Hematopoietic multipotent progenitor cell treated with erythropoietin and hydrocortisone succinate and interleukin-3 and kit ligand, for 17 days (in vitro differentiated cells): ENCODE measurements around the gene KCNF1.
"Not testable (repeated sequence)": the region's sequence is repeated elsewhere in the genome, so short reads cannot be mapped to it uniquely, and the experiment has no call there.

Experiments
- DNase-seq: peaks from one replicate; pipeline ENCODE4 v3.0.0-alpha.2; 2015; ENCODE audit warnings: low spot score

The KCNF1 gene

DNA sequence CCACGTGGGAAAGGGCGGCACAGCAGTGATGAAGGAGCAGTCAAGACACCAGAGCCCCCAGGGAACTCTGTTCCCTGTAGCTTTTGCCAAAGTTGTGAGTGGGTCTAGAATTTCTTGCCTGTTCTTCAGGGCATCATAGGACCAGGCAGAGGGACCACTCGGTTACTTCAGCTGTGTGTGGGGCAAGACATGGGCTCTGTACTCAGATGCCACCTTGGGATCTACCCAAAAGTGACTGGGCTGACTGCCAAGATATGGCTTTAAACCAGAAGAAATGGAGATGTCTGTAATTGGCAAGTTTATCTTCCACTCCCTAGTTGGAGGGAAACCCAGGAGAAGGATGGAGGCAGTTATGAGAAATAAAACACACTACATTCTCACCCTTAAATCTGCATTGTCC lies 29.6 kb downstream of the KCNF1 start:
- no peak for DNase-seq

DNA sequence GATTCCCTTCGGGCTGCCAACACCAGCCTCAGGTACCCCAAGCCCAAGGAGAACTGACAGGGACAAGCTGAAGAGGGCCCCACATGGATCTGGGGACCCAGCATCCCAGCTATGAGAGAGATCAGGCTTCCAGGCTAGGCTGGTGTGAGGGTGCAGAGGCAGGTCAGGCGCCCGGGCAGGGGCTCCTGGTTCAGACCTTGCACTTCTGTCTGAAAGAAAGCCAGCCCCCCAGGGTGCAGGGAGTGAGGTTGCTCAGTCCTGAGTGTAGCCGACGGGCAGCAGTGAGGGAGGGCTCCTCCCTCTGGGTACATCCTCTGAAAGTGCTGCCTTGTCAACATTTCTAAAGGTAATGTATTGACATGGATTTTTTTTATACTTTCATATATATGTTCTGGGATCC lies 33.1 kb downstream of the KCNF1 start:
- no peak for DNase-seq

DNA sequence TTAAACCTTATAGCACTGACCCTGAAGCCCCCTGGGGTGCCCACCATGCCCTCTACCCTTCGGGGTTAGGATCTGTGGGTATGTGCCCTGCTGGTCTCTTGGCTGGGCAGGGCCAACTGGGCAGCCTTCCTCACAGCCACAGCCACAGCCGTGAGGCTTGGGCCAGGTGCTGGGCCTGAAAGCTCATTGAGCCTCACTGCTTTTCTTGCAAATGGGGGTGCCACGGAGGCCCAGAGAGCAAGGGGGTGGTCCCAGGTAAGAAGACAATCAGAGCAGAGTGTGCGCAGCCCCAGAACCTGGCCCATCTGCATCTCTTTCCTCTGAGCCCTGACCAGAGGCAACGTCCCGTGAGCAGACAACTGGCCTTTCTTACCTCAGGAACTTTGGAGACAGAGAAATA lies 34.7 kb downstream of the KCNF1 start:
- no peak for DNase-seq

DNA sequence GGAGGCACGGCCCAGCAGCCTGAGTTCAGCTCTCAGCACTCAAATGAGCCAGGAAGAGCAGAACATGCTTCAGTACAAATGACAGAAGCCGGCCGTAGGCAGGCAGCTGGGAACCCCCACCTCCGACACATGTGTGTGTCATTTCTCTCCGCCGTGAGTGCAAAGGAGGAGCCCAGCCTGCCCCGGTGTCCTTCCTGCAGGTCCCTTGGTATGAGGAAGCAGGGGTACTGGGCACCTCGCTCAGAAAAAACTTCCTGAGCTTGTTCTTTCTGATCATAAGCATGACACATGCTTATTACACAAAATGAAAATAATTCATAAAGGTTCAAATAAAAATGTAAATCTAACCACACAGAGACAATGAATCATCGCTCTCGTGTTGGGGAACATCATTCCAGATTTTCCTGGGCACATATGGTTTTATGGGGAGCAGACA lies 35.3 kb downstream of the KCNF1 start:
- DNase-seq: no peak

DNA sequence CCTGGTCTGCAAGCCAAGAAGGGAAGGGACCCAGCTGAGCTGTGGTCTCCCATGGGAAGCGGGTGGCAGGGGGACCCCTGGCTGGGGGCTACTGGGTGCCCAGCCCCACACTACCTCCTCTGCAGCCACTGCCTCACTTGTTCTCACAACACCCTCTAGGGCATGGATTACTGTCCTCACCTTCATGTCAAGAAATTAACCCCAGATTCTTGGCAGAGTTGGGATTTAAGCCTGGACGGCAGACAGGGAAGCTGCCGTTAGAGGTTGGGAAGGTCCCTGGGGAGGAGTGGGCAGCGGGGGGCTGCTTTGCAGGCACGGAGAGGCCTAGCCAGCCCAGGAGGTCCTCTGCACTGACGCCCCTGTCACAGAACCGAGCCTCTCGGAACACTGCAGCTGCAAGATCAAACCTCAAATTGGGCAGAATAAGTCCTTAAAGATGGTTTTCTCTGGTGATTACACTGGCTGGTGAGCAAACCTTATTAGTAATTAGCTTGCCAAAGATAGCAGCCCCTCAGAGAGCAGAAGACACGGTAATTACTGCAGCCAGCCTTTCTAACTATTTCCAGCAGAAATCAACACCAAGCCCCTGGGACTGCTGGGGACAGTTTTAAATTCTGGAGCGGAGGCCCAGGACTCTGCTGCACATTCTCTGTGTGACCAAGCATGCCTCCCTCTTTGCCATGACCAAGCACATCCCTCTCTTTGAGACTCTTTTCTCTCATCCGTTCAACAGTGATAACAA lies 35.9 kb downstream of the KCNF1 start:
- DNase-seq: no peak

DNA sequence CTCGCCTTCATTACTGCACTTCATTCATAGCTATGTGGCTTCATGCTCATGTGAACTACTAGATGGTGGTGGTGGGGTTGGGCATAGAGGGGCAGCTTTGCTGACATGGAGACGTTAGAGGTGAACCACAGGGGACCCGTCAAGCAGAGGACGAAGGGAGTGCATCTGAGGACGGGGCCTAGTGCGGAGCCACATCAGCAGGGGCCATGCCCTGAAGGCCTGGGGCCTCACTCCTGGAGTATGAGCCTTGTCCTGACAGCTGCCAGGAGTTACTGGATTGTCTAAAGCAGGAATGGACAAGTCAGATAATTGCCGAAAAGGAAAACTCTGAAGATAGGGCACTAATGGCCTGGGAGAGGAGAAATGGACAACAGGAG lies 36.4 kb downstream of the KCNF1 start:
- DNase-seq: no peak

DNA sequence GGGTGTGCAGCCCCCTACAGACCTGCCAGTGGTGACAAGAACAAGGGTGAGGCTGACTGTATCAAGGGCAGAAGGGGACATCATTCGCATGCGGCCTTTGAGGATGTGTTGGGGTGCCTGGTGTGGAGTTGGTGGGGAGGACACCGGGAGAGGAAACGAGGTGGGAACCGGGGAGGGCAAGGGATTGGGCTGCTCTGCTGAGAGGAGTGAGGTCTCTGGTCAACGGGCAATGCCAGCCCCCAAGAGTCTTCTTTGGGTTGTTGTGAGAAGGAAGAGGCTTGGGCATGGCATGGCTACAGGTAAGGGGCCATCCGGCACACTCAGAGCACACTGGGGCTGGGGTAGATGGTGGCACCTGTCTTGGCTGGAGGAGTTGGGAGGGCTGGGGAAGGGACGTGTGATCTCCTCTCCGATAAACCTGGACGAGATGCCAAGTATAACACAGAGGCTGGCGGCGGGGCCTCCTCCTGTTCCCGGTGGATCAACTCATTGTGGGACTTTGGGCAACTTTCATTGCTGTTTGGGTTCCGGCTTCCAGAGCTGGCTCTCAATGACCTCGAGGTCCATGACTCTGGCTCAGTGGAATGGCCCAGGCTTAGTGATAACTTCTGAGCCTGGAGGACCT lies 37.0 kb downstream of the KCNF1 start:
- no peak for DNase-seq

DNA sequence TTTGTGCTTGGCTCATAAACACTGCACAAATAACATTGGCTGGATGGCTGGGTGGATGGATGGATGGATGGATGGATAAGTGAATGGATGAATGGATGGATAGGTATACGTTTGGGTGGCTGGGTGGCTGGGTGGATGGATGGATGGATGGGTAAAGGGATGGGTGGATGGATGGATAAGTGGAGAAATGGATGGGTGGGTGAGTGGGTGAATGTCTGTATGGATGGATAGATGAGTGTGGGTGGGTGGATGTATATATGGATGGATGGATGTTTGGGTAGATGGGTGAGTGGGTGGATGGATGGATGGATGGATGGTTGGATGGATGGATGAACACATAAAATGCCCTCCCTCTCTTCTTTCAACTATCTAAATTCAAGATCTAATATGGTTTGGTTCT lies 38.1 kb downstream of the KCNF1 start:
- DNase-seq: no peak

DNA sequence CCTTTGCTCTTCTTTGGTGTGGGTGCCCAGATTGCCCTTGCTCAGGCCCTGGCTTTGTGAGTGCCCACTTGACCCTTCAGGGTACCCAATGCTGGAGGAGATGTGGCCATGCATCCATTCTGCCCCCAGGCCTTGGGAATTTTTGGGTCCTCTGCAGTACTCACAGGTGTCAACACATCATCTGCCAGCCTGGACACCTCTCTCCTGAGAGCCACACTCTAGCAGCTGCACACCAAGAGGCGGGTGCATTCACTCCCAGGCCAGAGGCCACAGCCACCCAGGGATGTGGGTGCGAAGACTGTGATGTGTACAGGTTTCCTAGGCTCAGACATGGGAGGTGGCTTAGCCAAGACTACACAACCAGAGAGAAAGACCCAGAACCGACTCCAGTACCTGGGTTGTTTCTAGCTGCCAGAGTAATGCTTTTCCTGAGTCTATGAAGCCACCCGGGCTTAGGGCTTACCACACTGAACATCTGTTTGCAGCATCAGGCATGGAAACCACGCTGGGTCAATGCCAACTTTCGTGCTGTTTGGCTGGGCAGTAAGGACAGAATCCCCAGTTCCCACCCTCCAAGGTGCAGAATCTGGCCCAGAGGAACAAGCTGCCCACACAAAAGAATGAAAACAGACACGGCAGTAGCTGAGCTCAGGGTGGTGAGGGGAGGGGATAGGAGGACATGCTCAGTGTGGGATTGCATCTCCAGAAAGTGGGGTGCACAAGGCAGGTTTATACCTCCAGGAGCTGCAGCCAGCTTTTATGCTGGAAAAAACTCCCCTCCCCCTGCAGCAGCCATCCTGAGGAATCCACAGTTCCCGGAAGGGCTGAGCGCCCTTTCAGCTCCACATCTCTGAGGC lies 40.1 kb downstream of the KCNF1 start:
- no peak for DNase-seq

DNA sequence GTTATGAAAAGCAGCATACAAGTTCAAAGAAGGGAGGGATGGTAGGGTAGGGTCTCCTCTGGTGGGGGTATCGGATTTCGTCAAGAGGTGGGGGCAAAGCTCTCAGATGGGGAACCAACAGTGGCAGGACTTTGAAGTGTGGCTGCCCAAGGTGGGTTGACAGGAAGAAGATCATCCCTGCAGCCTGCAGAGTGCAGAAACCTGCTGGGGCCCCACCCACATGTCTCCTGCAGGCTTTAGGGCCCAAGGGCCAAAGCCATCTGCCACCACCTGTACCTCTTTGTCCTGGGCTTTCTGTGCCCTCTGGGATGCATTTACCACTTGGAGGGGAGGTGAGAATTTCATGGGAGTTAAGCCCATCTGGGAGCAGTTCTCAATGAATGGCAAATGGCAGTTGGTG lies 42.7 kb downstream of the KCNF1 start:
- DNase-seq: no peak

DNA sequence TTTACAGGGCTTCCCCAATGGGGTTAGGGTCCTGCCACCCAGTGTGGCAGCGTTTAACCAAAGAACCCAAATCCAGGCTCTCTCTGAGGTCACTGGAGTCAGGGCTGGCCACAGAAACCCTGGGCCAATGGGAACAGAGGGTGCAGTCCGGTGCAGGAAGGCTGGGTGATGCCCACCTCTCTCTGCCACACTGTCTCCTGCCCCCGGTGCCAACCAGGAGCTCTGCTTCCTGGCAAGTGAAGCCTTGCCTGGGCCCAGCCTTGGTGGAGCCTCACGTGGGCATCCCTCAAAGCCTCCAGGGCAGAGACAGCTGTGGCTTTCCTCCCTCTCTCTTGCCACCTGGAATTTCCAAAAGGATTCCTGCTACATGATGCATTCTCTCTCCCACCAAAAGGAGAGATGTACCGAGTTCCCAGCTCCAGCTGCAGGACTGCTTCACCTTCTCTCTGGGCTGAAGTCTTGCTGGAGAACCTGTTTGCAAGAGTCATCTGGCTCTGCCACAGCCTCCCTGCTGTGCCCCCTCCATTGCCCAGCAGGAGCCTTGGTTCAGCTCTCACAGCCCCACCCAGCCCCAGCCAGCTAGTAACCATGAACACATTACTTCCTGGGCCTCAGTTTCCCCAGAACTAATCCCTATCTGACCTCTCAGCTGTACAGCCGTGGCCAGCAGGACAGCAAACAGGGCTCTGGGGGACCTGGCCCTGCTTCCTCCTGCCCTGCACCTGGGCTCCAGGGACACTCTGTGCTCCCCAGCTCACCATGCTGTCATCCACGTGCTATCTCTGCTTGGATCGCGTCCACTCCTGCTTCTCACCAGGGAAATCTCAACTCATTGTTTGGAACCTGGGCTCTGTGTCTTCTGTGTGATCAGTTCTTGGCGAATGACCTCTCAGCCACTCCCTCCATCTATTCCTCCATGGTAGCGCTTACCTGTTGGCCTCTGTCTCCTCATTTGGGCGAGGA lies 43.4 kb downstream of the KCNF1 start:
- no peak for DNase-seq

DNA sequence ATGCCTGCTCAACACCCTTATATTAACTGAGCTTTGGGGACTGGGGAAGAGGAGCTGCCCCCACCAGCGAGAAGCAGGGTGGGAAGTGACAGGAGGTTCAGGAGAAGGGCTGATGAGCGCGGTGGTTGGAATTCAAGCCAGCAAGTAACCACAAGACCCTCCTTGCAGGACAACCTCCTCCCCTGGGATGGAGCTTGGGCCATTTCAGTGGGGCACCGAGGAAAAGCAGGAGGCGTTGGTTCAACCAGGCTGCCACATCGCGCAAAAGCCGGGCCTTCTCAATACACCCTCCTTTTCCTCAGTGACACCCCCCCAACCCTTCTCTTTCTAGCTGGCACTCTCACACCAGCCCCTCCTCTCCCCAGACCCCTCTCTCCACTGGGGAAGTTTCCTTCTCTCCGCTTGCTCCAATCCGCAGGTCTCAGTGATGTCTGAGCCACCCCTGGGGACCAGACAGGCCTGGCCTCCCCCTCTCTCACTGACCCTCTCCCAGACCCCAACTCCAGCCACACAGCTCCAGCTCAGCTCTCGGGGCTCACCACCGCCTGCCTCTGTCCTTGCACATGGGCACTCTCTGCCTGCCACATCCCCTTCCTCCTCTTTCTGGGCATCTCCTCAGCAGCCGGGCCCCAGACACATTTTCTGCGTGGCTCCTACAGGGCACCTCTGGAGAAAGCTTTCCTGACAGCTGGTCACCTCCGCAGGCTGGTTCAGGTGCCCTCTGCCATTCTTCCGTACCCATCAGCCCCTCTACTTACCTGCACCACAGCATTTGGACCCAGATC lies 44.5 kb downstream of the KCNF1 start:
- no peak for DNase-seq

DNA sequence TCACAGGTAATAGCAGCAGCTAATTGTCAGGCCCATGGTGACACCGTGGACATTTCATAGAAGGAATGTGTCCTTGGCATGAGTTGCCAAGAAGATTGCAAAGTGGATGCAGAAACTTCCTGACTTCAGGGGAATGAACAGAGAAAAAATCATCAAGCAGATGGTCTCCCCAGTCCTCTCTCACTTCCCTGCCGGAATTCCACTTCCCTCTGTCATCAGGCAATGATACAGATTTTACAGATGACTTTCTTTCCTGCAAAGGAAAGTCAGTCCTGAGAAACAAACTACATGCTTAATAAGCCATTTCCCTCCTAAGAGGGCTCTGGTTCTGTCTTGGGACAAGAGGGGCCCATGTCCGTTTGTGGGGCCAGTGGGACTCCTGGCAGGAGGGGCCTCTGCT lies 45.7 kb downstream of the KCNF1 start:
- DNase-seq: no peak

DNA sequence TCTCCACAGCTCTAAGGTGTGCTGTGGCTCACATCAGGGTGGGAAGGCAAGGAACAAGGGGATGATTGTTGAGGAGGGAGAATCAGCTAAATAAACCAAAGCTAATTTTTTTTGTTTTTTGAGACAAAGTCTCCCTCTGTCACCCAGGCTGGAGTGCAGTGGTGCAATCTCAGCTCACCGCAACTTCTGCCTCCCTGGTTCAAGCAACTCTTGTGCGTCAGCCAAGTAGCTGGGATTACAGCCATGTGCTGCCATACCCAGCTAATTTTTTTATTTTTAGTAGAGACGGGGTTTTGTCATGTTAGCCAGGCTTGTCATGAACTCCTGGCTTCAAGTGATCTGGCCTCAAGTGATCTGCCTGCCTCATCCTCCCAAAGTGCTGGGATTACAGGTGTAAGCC lies 46.7 kb downstream of the KCNF1 start:
- DNase-seq: not testable (repeated sequence)

DNA sequence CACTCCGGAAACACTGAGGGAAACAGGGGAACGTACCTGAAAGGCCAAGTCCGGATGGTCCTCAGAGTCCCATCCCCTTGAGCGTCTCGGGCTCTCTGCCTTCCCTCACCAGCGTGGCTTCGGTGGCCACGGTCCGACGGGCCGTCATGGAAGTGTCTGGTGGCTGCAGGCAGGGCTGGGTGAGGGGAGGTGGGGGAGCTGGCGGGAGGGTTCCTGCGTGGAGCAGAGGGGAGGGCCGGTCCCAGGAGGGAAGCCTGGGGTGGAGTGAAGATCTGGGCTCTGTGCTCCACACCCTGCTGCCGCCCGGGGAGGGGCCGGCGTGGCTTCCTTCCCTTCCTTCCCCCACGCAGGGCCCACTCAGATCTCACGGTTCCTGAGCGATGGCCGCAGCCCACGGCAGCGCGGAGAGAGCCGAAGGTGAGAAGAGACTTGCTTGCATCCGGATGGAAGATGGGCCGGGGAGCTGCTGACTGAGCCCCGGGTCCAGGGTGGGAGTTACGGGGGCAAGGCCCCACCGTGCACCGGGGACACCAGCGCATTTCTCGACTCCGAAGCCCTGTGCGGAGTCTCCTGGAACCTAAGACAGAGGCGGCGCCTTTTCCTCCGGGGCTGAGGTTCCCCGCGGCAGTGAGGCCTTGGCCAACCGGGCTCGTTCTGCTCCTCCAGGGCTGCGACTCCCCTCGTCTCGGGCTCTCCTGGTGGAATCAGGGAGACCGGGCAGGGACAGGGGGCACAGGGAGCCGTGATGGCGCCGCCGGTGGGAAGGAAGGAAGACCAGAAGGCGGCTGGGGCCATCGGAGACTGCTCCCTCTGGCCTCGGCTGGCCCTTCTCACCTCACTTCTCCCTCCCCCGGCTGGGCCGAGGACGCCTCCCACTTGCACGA lies 49.1 kb downstream of the KCNF1 start:
- DNase-seq: no peak

DNA sequence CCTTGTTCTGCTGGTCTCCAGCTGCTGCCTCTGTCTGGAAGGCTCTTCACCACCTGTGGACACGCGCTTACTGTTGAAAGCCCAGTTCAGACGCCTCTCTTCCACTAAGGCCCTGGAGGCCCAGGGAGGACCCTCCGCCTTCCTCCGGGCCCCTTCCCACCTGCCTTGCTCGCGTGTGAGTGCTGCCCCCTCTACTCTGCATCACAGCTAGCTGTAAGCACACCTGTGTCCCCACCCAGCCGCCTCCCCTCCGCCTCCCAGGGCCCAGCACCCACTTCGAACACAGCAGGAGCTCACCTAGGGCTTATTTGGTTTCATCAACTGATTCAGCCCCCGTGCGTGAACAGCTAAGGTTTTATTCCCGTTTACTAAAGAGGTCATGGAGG lies 49.7 kb downstream of the KCNF1 start:
- DNase-seq: no peak

DNA sequence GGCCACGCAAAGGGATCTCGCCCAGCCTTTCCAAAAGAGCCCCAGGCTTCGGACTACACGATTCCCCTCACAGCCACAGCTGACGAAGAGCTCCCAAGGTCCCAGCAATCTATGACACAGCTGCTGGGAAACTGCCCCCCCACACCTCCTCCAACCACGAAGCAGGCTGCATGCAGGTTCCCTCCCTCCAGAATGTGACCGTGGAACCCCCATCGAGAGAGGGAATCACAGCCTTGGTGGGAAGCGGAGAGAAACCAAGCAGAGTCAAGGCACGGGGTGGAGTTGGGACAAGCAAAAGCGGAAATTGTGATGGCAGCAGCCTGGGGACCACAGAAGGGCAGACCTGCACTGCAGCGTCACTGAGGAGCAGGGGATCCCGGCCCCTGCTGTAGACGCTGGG lies 50.3 kb downstream of the KCNF1 start:
- no peak for DNase-seq

DNA sequence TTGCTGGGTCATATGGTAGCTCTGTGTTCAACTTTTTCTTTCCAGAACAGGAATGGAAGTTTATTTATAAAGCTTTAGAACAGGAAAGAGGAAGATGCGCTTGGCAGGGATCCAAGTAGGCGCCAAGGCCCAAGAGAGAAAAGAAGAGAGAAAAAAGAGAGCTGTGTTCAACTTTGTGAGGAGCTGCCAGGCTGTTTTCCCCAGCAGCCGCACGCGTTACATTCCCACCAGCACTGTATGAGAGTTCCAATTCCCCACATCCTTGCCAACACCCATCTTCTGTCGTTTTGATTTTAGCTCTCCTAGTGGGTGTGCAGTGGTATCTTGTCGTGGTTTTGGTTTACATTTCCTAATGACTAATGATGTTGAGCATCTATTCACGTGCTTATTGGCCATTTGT lies 51.4 kb downstream of the KCNF1 start:
- no peak for DNase-seq
